Measurements from ENCODE around the gene PRKCA. TPM values are rescaled to one million over a fixed set of nuclear protein-coding genes. Genes with fewer than 3 reads are reported as not detected.

The PRKCA gene
- total and polyA plus RNA-seq, 10 of the 15 experiments (the other 5 are each of a cell fraction or from before 2014, with no cell fraction given) = 0.11 to 14.6 (median 0.72) TPM

DNA sequence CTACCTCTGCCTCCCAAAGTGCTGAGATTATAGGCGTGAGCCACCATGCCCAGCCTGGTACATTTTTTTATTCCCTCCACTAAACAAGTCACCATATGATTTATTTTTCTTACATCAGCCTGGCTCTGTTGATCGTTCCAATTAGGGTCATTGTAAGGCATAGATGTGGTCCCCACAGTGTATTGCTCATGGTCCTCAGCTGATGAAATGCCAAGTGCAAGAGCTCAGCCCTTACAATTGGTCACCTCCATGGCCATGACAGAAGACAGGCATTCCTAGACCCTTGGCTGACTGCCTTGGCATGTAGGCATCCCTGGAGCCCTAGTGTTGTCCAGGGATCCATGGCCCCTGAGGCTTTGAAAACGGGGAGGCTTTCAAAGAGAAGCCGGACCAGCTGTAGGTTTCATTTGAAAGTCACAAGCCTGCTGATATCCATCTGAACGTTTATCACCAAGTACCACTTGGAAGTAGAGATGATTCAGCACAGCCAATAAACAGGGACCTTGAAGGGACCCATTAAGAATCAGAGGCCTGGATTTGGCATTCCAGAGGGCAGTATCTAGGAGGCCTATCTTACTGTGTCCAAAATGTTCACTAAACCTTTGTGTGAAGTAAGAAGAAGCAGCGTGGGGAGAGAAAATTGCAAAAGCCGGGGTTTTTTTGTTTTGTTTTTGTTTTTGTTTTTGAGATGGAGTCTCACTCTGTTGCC, 20.6 kb upstream of the PRKCA start:
- H3K9me3 ChIP-seq (replicated peaks; ENCODE audit: control insufficient read depth, insufficient read depth, low read length) = no peaks in the 10 kb centered on the region
- BruUV-seq (replicated peaks) = no TSS peak
- no peak overlapping the region for H3K4me3 ChIP-seq
- no peak overlapping the region for H3K9ac ChIP-seq (ENCODE audit: control insufficient read depth, insufficient read depth, low read length)
- RAD21 ChIA-PET (ENCODE audit: unreplicated experiment) = no interaction called here
- in situ Hi-C loops (cut with MboI) = no loop called here
- DNase-seq (ENCODE audit: low read depth, low spot score) = no peak
- no peaks in the 10 kb centered on the region for H3K79me2 ChIP-seq (ENCODE audit: control insufficient read depth, insufficient read depth, low read length)
- no peak overlapping the region for H2AFZ ChIP-seq (ENCODE audit: control insufficient read depth, low read depth, low read length)
- SMC1A ChIA-PET (ENCODE audit: uncharacterized antibody, unreplicated experiment) = no interaction called here
- no peaks in the 10 kb centered on the region for H3K4me1 ChIP-seq (ENCODE audit: control insufficient read depth, insufficient read depth, low read length)
- intact Hi-C loops (cut with micrococcal nuclease; ENCODE audit: unreplicated experiment) = no loop called here
- no peaks in the 10 kb centered on the region for H3K36me3 ChIP-seq (ENCODE audit: control insufficient read depth in 2 of 2, insufficient read depth in 2 of 2, low read length in 1 of 2)
- H3K27ac ChIP-seq (ENCODE audit: control insufficient read depth, insufficient read depth) = no peak overlapping the region
- POLR2A ChIA-PET = no interaction called here
- FAIRE-seq = no peak
- no peaks in the 10 kb centered on the region for H4K20me1 ChIP-seq (ENCODE audit: control insufficient read depth, insufficient read depth)
- no peak for ATAC-seq
- CTCF ChIA-PET = no interaction called here
- H3K27me3 ChIP-seq (replicated peaks in 1 of 2; ENCODE audit: control insufficient read depth in 2 of 2, insufficient read depth in 2 of 2, low read length in 1 of 2) = no peaks in the 10 kb centered on the region
- no peak overlapping the region for H3K4me2 ChIP-seq (ENCODE audit: control insufficient read depth, insufficient read depth)
- 24% methylated on average over 7 of the region's 7 CpGs for WGBS (ENCODE audit: insufficient coverage, insufficient replicate concordance, low lambda C conversion rate, missing lambda C conversion rate)
- TF ChIP-seq SIX5 (IDR thresholded peaks at IDR 0.05; ENCODE audit: low read depth, low read length, severe bottlenecking) = no peak
- TF ChIP-seq, protein P1, sequence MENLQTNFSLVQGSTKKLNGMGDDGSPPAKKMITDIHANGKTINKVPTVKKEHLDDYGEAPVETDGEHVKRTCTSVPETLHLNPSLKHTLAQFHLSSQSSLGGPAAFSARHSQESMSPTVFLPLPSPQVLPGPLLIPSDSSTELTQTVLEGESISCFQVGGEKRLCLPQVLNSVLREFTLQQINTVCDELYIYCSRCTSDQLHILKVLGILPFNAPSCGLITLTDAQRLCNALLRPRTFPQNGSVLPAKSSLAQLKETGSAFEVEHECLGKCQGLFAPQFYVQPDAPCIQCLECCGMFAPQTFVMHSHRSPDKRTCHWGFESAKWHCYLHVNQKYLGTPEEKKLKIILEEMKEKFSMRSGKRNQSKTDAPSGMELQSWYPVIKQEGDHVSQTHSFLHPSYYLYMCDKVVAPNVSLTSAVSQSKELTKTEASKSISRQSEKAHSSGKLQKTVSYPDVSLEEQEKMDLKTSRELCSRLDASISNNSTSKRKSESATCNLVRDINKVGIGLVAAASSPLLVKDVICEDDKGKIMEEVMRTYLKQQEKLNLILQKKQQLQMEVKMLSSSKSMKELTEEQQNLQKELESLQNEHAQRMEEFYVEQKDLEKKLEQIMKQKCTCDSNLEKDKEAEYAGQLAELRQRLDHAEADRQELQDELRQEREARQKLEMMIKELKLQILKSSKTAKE (IDR thresholded peaks at IDR 0.05; ENCODE audit: low read depth, poor library complexity, severe bottlenecking) = no peak
- TF ChIP-seq, protein P2, sequence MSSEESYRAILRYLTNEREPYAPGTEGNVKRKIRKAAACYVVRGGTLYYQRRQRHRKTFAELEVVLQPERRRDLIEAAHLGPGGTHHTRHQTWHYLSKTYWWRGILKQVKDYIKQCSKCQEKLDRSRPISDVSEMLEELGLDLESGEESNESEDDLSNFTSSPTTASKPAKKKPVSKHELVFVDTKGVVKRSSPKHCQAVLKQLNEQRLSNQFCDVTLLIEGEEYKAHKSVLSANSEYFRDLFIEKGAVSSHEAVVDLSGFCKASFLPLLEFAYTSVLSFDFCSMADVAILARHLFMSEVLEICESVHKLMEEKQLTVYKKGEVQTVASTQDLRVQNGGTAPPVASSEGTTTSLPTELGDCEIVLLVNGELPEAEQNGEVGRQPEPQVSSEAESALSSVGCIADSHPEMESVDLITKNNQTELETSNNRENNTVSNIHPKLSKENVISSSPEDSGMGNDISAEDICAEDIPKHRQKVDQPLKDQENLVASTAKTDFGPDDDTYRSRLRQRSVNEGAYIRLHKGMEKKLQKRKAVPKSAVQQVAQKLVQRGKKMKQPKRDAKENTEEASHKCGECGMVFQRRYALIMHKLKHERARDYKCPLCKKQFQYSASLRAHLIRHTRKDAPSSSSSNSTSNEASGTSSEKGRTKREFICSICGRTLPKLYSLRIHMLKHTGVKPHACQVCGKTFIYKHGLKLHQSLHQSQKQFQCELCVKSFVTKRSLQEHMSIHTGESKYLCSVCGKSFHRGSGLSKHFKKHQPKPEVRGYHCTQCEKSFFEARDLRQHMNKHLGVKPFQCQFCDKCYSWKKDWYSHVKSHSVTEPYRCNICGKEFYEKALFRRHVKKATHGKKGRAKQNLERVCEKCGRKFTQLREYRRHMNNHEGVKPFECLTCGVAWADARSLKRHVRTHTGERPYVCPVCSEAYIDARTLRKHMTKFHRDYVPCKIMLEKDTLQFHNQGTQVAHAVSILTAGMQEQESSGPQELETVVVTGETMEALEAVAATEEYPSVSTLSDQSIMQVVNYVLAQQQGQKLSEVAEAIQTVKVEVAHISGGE (CRISPR knock-in tag; IDR thresholded peaks at IDR 0.05) = no peak
- TF ChIP-seq, protein P3, sequence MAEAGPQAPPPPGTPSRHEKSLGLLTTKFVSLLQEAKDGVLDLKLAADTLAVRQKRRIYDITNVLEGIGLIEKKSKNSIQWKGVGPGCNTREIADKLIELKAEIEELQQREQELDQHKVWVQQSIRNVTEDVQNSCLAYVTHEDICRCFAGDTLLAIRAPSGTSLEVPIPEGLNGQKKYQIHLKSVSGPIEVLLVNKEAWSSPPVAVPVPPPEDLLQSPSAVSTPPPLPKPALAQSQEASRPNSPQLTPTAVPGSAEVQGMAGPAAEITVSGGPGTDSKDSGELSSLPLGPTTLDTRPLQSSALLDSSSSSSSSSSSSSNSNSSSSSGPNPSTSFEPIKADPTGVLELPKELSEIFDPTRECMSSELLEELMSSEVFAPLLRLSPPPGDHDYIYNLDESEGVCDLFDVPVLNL (IDR thresholded peaks at IDR 0.05; ENCODE audit: low read depth, low read length) = no peak
- TF ChIP-seq MTA2 (IDR thresholded peaks at IDR 0.05; ENCODE audit: low read depth) = no peak
- no peak for TF ChIP-seq CBFB (IDR thresholded peaks at IDR 0.05; ENCODE audit: low read depth)
- TF ChIP-seq RAD21 (IDR thresholded peaks at IDR 0.05; ENCODE audit: insufficient read depth, low read depth, low read length) = no peak
- no peak for TF ChIP-seq TAF1 (IDR thresholded peaks at IDR 0.05; ENCODE audit: borderline replicate concordance, low read depth, low read length)
- no peak for TF ChIP-seq FOXK2 (IDR thresholded peaks at IDR 0.05)
- no peak for TF ChIP-seq RELA (IDR thresholded peaks at IDR 0.05; ENCODE audit: borderline replicate concordance, partially characterized antibody)
- no peak for TF ChIP-seq ZNF207 (IDR thresholded peaks at IDR 0.05; ENCODE audit: borderline replicate concordance)
- TF ChIP-seq, protein P4, sequence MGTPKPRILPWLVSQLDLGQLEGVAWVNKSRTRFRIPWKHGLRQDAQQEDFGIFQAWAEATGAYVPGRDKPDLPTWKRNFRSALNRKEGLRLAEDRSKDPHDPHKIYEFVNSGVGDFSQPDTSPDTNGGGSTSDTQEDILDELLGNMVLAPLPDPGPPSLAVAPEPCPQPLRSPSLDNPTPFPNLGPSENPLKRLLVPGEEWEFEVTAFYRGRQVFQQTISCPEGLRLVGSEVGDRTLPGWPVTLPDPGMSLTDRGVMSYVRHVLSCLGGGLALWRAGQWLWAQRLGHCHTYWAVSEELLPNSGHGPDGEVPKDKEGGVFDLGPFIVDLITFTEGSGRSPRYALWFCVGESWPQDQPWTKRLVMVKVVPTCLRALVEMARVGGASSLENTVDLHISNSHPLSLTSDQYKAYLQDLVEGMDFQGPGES (IDR thresholded peaks at IDR 0.05) = no peak
- no peak for TF ChIP-seq FOS (IDR thresholded peaks at IDR 0.05; ENCODE audit: borderline replicate concordance, extremely low read depth, insufficient read length)
- no peak for TF ChIP-seq MEF2B (IDR thresholded peaks at IDR 0.05; ENCODE audit: partially characterized antibody, poor library complexity, severe bottlenecking)
- TF ChIP-seq MYC (IDR thresholded peaks at IDR 0.05; ENCODE audit: insufficient read depth, insufficient read length, insufficient replicate concordance, low read length, severe bottlenecking) = no peak
- no peak for TF ChIP-seq TCF3 (IDR thresholded peaks at IDR 0.05; ENCODE audit: borderline replicate concordance, insufficient read depth, low read depth, low read length)
- TF ChIP-seq YY1 (IDR thresholded peaks at IDR 0.05; ENCODE audit: low read depth, low read length) = no peak

Data from GM12878 (cell line).